Activated CD4-positive, CD25-positive, alpha-beta regulatory T cell (primary cell): Measurements from ENCODE around the gene VGF.
"Not testable (repeated sequence)": the region's sequence is repeated elsewhere in the genome, so short reads cannot be mapped to it uniquely, and the experiment has no call there.

Source experiments
- DNase-seq, 4 experiments: peaks; one replicate each; lab custom pipeline; 2025; lab: John Stamatoyannopoulos, UW

Gene VGF

DNA sequence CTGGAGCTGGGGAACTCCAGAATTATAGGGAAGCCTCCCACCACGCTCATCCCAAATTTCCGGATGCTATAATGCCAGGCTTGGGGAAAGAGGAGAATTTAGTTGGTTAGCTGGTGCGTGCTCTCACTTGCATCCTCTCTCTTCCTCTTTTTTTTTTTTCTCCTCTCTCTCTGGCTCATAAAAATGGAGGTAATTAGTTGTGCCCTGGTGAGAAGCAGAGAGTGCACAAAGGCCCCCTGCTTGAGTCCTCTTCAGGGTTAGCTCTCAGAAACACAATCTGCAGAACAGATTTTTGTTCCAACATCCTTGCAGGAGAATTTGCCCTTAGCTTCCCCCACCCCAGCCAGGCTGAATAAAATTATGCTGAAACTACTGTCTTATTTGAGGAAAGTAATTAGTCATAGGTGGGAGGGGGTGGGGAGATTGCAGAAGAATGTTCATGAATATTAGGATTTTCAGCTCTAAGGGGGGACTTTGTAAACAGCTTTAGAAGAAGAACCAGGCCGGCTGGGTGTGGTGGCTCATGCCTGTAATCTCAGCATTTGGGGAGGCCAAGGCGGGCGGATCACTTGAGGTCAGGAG, 30.9 kb downstream of the VGF start:
- no peak for DNase-seq

DNA sequence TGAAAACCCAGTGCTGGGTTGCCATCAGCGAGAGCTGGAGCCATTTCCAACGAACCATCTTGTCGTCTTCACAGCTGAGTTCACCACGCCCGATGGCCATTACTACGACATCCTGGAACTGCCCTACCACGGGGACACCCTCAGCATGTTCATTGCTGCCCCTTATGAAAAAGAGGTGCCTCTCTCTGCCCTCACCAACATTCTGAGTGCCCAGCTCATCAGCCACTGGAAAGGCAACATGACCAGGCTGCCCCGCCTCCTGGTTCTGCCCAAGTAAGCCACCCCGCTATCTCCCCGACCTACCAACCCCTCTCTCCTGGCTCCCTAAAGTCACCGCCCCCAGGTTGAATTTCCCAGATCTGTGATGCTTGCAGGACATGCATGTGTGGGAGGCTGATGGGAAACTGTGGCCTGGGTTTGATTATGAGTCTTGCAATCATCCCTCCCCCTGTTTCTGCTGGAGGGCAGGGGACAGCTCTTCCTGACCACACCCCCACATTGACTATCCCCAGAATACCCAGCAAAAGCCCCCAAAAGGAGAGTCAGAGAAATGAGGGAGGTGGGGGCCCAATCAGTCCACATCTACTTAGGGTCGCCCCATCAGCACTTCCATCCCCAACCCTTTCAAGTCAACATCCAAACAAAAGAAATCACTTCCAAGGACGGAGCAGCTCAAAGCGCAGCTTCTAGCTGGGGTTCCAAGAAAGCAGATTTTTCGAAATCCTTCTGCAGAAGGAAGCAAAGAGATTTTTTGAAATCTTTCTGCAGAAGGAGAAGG, 31.6 kb downstream of the VGF start:
- DNase-seq: no peak

DNA sequence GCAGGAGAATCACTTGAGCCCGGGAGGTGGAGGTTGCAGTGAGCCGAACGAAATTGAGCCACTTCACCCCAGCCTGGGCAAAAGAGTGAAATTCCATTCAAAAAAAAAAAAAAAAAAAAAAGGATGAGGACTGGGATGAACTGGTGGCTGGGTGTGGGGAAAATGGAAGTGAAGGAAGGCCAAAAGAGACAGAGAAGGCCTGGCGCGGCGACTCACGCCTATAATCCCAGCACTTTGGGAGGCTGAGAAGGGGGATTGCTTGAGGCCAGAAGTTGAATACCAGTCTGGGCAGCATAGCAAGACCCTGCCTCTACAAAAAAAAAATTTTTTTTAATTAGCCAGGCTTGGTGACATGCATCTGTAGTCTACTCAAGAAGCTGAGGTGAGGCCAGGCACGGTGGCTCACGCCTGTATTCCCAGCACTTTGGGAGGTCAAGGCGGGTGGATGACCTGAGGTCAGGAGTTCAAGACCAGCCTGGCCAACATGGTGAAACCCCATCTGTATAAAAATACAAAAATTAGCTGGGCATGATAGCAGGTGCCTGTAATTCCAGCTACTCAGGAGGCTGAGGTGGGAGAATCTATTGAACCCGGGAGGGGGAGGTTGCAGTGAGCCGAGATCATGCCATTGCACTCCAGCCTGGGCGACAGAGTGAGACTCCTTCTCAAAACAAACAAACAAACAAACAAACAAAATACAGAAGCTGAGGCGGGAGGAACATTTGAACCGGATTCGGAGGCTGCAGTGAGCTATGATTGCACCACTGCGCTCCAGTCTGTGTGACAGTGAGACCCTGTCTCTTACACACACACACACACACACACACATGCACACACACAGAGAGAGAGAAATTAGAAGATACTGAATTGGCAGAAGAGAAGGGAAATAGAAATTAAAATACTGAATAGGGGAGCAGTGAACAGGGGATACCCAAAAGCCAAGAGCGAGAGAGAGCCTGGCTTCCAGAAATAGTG, 32.5 kb downstream of the VGF start:
- not testable (repeated sequence) for DNase-seq

DNA sequence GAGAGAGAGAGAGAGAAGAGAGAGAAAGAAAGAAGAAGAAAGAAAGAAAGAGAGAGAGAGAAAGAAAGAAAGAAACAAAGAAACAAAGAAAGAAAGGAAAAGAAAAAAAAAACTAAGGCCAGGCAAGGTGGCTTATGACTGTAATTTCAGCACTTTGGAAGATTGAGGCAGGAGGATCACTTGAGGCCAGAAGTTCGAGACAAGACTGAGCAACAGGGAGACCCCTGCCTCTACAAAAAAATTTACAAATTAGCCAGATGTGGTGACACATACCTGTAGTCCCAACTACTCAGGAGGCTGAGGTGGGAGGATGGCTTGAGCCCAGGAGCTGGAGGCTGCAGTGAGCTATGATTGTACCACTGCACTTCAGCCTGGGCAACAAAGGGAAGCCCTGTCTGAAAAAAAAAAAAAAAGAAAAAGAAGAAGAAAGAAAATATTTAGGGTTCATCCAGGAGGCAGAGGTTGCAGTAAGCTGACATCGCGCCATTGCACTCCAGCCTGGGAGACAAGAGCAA, 35.7 kb downstream of the VGF start:
- DNase-seq: no peak

DNA sequence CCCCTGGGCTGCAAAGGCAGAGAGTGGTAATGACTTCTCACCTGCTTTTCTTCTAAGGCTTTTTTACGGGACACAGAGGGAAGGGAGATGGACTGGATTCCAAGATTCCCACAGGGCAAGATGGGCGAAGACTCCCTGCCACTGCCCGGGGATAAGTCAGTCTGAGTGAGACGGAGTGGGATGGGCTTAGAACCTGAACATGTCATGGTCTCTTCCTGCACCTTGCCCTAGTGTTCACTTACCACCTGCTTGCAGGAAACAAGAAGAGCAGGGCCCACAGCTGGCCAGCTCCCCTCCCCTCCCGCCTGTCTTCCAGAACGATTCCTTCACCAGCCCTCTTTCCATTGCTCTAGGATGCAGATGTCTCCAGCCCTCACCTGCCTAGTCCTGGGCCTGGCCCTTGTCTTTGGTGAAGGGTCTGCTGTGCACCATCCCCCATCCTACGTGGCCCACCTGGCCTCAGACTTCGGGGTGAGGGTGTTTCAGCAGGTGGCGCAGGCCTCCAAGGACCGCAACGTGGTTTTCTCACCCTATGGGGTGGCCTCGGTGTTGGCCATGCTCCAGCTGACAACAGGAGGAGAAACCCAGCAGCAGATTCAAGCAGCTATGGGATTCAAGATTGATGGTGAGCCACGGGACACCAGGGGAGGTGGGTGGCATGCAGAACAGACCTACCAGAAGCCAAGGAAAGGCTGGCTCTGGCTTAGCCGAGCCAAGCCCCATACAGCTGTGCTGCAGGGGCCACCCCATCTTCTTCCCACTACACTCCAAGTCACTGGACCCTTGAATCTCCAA, 37.1 kb downstream of the VGF start:
- DNase-seq: no peak

DNA sequence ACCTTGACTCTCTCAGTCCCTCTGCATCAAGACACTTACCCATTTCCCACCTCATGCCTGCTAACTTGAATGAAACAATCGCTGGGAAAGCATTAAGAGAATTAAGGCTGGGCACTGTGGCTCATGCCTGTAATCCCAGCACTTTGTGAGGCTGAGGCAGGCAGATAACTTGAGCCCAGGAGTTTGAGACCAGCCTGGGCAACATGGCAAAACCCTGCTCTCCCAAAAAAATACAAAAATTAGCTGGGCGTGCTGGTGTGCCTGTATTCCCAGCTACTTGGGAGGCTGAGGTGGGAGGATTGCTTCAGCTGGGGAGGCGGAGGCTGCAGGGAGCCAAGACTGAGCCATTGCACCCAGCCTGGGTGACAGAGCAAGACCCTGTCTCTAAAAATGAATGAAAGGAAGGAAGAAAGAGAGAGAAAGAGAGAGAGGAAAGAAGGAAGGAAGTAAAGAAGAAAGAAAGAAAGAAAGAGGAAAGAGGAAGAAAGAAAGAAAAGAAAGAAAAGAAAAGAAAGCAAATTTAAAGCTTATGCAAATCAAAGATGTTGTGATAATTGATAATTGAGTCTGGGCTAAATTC, 37.8 kb downstream of the VGF start:
- no peak for DNase-seq

DNA sequence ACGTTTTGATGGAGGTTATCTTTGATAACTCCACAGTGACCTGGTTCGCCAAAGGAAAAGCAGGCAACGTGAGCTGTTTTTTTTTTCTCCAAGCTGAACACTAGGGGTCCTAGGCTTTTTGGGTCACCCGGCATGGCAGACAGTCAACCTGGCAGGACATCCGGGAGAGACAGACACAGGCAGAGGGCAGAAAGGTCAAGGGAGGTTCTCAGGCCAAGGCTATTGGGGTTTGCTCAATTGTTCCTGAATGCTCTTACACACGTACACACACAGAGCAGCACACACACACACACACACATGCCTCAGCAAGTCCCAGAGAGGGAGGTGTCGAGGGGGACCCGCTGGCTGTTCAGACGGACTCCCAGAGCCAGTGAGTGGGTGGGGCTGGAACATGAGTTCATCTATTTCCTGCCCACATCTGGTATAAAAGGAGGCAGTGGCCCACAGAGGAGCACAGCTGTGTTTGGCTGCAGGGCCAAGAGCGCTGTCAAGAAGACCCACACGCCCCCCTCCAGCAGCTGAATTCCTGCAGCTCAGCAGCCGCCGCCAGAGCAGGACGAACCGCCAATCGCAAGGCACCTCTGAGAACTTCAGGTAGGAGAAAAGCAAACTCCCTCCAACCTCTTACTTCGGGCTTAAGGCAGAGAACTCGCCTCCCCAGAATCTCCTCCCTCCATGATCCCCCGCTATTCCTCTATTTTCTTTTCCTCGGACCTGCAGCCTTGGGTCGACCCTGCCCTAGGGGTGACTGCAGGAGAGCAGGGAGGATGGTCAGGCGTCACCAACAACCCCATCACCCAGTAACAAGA, 38.5 kb downstream of the VGF start, which contains the start of gene SERPINE1:
Gene SERPINE1 (plus strand): TSS at position 454 of the 809 bp plus-strand sequence. CDS start 1,290 bp downstream, outside the sequence.
- peak in 1 of 4 experiments; percentile 15 for DNase-seq

DNA sequence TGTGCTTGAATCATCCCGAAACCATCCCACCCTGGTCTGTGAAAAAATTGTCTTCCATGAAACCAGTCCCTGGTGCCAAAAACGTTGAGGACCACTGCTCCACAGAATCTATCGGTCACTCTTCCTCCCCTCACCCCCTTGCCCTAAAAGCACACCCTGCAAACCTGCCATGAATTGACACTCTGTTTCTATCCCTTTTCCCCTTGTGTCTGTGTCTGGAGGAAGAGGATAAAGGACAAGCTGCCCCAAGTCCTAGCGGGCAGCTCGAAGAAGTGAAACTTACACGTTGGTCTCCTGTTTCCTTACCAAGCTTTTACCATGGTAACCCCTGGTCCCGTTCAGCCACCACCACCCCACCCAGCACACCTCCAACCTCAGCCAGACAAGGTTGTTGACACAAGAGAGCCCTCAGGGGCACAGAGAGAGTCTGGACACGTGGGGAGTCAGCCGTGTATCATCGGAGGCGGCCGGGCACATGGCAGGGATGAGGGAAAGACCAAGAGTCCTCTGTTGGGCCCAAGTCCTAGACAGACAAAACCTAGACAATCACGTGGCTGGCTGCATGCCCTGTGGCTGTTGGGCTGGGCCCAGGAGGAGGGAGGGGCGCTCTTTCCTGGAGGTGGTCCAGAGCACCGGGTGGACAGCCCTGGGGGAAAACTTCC, 39.2 kb downstream of the VGF start:
- no peak for DNase-seq

DNA sequence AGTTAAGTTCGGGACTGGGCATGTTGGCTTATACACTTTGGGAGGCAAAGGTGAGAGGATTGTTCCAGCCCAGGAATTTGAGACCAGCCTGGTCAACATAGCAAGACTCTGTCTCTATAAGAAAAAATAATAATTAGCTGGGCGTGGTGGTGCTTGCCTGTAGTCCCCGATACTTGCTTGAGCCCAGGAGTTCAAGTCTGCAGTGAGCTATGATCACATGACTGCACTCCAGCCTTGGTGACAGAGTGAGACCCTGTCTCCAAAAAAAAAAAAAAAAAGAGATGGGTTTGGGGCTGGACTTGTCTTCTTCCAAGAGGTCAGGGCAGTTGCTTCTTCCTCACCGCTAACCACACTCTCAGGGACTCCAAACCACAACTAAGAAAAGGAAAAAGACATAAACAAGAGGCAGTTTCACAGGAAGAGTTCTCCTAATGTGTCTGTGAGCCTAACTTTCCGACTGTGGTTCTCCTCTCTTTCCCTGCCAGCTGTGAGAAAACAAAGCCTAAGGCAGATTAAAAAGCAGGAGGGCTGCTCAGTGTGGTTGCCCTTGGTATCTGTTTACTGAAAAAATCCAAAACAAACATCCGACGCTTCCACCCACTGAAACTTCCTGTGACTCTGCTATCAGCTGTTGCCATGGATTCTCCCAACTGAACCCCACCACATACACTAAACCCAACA, 40.9 kb downstream of the VGF start:
- no peak for DNase-seq

DNA sequence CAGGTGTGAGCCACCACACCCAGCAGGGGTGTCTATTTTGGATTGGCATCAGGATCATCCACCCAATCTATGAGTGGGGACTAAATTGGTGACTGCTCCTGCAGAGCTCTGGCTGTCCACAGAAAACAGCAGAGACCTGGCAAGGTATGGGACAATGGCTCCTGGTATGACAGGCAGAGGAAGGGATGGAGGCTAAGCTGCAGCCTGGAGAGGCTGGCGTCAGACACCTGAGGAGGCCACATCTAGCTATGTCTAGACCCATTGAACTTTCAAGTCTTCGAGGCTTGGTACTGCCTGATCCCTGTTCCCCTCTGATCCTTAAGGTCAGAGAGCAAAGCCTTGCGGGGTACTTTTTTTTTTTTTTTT, 41.7 kb downstream of the VGF start:
- DNase-seq: no peak

DNA sequence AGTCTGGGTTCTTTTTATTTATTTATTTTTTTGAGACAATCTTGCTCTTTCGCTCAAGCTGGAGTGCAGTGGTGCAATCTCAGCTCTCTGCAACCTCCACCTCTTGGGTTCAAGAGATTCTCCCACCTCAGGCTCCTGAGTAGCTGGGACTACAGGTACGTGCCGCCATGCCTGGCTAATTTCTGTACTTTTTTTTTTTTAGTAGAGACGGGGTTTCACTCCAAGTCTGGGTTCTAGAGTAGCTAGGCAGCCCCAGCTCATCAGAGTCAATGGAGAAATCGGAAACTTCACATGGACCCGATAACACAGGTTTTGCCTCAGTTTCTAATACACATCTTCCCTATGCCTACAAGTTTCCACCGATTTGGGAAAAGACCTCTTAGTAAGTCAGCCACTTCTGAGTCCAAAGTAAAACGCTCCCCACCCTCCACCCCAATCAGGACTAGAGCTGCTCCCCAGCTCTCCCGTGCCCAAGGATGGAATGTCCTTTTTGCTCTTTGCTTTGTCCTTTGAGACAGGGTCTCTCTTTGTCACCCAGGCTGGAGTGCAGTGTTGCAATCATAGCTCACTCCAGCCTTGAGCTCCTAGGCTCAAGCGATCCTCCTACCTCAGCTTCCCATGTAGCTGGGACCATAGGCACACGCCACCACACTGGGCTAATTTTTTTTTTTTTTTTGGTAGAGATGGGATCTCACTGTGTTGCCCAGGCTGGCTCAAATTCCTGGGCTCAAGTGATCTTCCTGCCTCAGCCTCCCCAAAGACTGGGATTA, 42.3 kb downstream of the VGF start:
- DNase-seq: no peak

DNA sequence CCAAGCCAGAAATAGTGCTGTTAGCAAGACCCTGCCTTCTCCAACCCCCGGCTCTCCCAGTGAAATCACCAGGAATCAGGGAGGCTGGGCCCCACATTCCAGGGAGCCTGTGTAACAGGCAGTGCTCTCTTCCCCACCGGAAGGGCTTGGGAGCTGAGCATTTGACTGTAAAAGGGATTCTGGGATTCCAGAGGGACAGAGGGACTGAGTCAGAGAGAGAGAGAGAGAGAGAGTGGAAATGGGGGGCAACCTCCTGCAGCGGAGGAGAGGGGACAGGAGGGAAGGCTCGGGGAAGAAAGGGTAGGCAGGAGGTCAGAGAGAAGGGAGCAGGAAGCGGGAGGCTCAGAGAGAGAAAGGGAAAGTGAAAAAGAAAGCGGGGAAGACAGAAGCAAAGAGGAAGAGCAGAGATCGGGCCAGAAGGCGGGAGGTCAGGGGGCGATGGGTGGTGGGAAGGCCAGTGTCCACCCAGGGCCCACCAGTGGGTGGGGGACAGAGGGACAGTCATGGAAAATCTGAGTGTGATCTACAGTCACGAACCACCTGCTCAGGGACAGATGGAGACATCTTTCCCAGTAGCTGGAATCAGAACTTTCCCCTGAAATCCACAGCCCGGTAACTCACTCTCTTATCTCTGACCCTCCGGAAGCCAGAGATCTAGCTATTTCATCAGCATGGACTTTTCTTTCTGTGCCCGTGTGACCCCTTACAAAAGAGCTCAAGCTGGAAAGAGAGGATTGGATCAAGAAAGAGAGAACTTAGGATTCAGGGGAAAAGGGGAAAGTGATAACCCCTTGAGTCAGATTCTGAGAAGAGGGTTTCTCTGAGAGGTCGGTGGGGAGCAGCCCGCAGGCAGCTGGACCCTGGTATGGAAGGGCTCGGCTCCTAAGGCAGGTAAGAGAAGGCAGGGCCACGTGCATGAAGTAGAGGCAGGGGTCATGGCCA, 43.1 kb downstream of the VGF start:
- no peak for DNase-seq

DNA sequence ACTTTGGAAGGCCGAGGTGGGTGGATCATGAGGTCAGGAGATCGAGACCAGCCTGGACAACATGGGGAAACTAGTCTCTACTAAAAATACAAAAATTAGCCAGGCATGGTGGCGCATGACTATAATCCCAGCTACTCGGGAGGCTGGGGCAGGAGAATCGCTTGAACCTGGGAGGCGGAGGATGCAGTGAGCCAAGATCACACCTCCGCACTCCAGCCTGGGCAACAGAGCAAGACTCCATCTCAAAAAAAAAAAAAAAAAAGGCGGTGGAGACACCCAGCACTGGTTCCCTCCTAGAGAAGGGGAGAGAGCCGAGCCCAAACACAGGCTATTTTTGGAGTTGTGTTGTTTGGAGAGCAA, 43.8 kb downstream of the VGF start:
- DNase-seq: not testable (repeated sequence)

DNA sequence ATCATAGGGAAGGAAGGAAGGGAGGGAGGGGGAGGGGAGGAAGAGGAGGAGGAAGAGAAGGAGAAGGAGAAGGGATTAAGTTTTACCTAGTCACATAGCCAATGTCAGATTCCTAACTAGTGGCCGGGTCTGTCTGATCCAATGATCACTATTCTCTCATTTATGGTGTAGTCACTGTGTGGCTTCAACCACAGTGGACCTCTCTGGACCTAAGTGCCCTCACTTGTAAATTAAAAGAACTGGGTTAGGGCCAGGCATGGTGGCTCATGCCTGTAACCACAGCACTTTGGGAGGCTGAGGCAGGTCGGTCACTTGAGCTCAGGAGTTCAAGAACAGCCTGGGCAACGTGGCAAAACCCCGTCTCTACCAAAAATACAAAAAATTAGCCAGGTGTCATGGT, 45.1 kb downstream of the VGF start:
- no peak for DNase-seq

DNA sequence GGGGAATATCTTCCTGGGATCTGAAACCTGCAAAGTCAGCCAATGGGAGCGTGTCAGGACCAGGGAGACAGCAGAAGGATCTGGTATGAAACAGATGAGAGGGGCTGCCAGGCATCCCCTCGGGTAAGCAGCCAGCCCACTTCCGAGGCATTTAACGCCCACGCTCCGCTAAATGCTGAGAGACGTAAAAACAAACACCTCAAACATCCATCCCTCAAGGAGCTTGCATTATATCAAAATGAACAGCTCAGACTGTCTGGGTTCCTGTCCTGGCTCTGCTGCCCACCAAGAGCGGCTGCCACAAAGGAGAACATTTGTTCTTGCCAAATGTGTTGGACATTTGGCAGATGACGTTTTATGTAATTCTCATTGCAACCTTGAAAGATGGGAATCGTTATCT, 45.5 kb downstream of the VGF start:
- no peak for DNase-seq

DNA sequence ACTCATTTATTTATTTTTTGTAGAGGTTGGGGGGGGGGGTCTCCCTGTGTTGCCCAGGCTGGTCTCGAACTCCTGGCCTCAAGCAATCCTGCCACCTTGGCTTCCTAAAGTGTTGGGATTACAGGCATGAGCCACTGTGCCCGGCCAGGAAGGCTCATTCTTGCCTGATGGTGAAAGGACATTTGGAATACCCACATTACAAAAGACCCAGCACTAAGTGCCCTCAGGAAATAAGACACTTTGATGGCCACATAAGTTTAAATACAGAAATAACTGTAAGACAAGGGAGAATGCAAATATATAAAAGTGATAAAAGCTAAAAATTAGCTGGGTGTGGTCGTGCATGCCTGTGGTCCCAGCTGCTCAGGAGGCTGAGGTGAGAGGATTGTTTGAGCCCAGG, 46.5 kb downstream of the VGF start:
- DNase-seq: no peak

DNA sequence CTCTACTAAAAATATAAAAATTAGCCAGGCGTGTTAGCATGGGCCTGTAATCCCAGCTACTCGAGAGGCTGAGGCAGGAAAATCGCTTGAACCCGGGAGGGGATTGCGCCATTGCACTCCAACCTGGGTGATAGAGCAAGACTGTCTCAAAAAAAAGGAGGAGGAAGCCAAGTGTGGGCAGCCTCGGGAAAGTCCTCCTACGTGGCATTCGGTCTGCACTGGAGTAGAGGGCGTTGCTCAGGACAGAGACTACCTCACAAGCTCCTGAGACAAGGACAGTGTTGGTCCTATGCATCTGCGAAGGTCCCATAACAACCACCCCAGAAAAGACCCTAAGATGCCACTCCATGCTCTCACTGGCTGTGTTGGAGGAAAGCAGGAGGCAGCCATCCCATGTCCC, 48.5 kb downstream of the VGF start:
- DNase-seq: no peak
